SK-N-MC (cell line): Measurements from ENCODE around the gene DMAP1.

ENCODE experiments used
- EZH2 ChIP-seq: fragments of 200-600 bp; sonication (generic); IDR thresholded peaks from one replicate; pipeline ENCODE4 v1.6.1; 2017; ENCODE audit warnings: antibody characterized with exemption
- FOXP2 ChIP-seq: optimal IDR thresholded peaks from 2 replicates; pipeline ENCODE3; 2011; ENCODE audit warnings: mild to moderate bottlenecking, moderate library complexity; ENCODE audit not compliant: insufficient read depth; ENCODE audit errors: extremely low read length, control extremely low read depth
- POLR2AphosphoS5 ChIP-seq: IDR thresholded peaks from 2 replicates; pipeline ENCODE4 v1.6.1; 2012; ENCODE audit warnings: mild to moderate bottlenecking, low read depth, low read length, borderline replicate concordance

DNA sequence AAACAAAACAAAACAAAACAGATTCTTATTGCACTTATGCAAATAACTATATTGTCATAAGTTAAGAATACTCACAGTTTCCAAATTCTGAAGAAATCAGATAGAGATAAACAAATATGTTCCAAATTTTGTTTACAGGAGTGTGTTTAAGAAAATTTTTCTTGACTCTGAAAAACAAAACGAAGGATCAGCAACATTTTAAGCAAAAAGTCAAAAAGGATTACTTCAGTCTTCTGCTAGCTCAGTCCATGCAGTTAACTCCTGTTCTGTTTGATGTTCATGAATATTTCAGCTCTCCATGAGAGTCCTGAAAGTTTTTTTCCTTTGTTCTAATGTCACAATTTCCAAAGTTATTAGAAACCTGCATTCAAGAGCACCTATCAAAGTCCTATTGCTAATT is 38.6 kb upstream of the DMAP1 start:
- TF ChIP-seq EZH2 (no peak), POLR2AphosphoS5 (no peak), FOXP2 (no peak)
